ENCODE results near the gene CUL5.

The CUL5 gene

GRCh38 chr11:108008656-108009496 is at the start of gene CUL5:
Gene CUL5 (plus strand): TSS chr11:108008898. CDS start chr11:108009349, 451 bp downstream.
- H3K4me3 ChIP-seq (ENCODE audit: low read length), result peak within 1 kb of the TSS; percentile 83
- peak; percentile 77 for TF ChIP-seq CTCF (conservative IDR thresholded peaks at IDR 0.05; ENCODE audit: low read length)
- DNase-seq (ENCODE audit: low read depth), result peak; percentile 97

- H3K4me3 ChIP-seq (ENCODE audit: low read length), result no peak overlapping the region
- no peak for DNase-seq (ENCODE audit: low read depth)
- no peak for TF ChIP-seq CTCF (conservative IDR thresholded peaks at IDR 0.05; ENCODE audit: low read length)
Measured at GRCh38 chr11:107961480-107961879, 47.2 kb upstream of the CUL5 start.

GRCh38 chr11:107962181-107962580 is 46.5 kb upstream of the CUL5 start:
- peak; percentile 3 for DNase-seq (ENCODE audit: low read depth)
- H3K4me3 ChIP-seq (ENCODE audit: low read length), result no peak overlapping the region
- TF ChIP-seq CTCF (conservative IDR thresholded peaks at IDR 0.05; ENCODE audit: low read length), result no peak

- no peak overlapping the region for H3K4me3 ChIP-seq (ENCODE audit: low read length)
- no peak for TF ChIP-seq CTCF (conservative IDR thresholded peaks at IDR 0.05; ENCODE audit: low read length)
- DNase-seq (ENCODE audit: low read depth), result no peak
Measured at GRCh38 chr11:107963091-107963490, 45.6 kb upstream of the CUL5 start.

GRCh38 chr11:107969219-107969618 is 39.5 kb upstream of the CUL5 start:
- no peak for DNase-seq (ENCODE audit: low read depth)
- no peak for TF ChIP-seq CTCF (conservative IDR thresholded peaks at IDR 0.05; ENCODE audit: low read length)
- no peak overlapping the region for H3K4me3 ChIP-seq (ENCODE audit: low read length)

- no peak for TF ChIP-seq CTCF (conservative IDR thresholded peaks at IDR 0.05; ENCODE audit: low read length)
- H3K4me3 ChIP-seq (ENCODE audit: low read length), result no peak overlapping the region
- DNase-seq (ENCODE audit: low read depth), result no peak
Measured at GRCh38 chr11:107970049-107970448, 38.6 kb upstream of the CUL5 start.

GRCh38 chr11:107973641-107974040 is 35.1 kb upstream of the CUL5 start:
- no peak for DNase-seq (ENCODE audit: low read depth)
- TF ChIP-seq CTCF (conservative IDR thresholded peaks at IDR 0.05; ENCODE audit: low read length), result no peak
- H3K4me3 ChIP-seq (ENCODE audit: low read length), result no peak overlapping the region

Measured in AG10803 (cell line).